Aorta (tissue), 5 donors: ENCODE measurements around the gene VOPP1. TPM values are rescaled to one million over a fixed set of nuclear protein-coding genes. Genes with fewer than 3 reads are reported as not detected.

ENCODE experiments used
- ATAC-seq: fragments of 200-7000 bp; cut with Tn5 transposase; one replicate; pipeline ENCODE4 v1.9.1; 2022; ENCODE audit warnings: moderate library complexity; ENCODE audit not compliant: low FRiP score
- DNase-seq, 2 donors: peaks; one replicate each; pipeline ENCODE4 v3.0.0-alpha.2; 2020
- H3K27ac ChIP-seq, 2 donors: one replicate each; pipeline ENCODE4 v1.5.1; 2013; ENCODE audit warnings: low read length in 2 of 2, mild to moderate bottlenecking in 2 of 2, moderate library complexity in 2 of 2, control low read depth in 1 of 2, inconsistent platforms in 1 of 2, low read depth in 1 of 2
- H3K27me3 ChIP-seq, 2 donors: one replicate each; pipeline ENCODE4 v1.6.1; 2013; ENCODE audit warnings: control low read depth in 1 of 2, low read length in 1 of 2, mild to moderate bottlenecking in 1 of 2, moderate library complexity in 1 of 2; ENCODE audit not compliant: insufficient read depth in 2 of 2, control insufficient read depth in 1 of 2
- H3K36me3 ChIP-seq, 2 donors: one replicate each; pipeline ENCODE4 v1.6.1; 2013; ENCODE audit warnings: control low read depth in 1 of 2, low read length in 1 of 2, mild to moderate bottlenecking in 1 of 2; ENCODE audit not compliant: insufficient read depth in 2 of 2, control insufficient read depth in 1 of 2
- H3K4me1 ChIP-seq, 2 donors: one replicate each; pipeline ENCODE4 v1.6.1; 2013; ENCODE audit warnings: low read length in 2 of 2, control low read depth in 1 of 2, mild to moderate bottlenecking in 1 of 2, moderate library complexity in 1 of 2; ENCODE audit not compliant: insufficient read depth in 2 of 2, control insufficient read depth in 1 of 2
- H3K4me3 ChIP-seq, 2 donors: one replicate each; pipeline ENCODE4 v1.5.1; 2013; ENCODE audit warnings: low read length in 2 of 2, control low read depth in 1 of 2, mild to moderate bottlenecking in 1 of 2
- H3K9me3 ChIP-seq: one replicate; pipeline ENCODE4 v1.6.1; 2013; ENCODE audit warnings: mild to moderate bottlenecking, low read length; ENCODE audit not compliant: control insufficient read depth
- WGBS, 2 donors: extraction: QIAGEN DNeasy Blood & Tissue Kit; methylation state at CpG; one replicate each; pipeline ENCODE4 v1.1.7; 2013; 5-methylcytosine and 5-hydroxymethylcytosine counted together
- intact Hi-C, 2 donors: fragments of 100-400 bp; cut with DNase I; formaldehyde crosslinking; loops; one replicate each; pipeline versions ENCODE4 v1.14.2 to v1.15.0; 2022
- polyA plus RNA-seq, 2 donors: library from polyadenylated mRNA; stranded (reverse); fragments of 200-250 nt; gene quantifications; one replicate each; pipeline ENCODE4 v1.2.3, GENCODE V29; 2013
- total RNA-seq, 2 donors: library from RNA; stranded (reverse); fragmentation: NEBNext Ultra II Directional; extraction: Animal tissue kit (Norgen Biotek cat#: 25700); gene quantifications; one replicate each; pipeline ENCODE4 v1.2.1, GENCODE V29; 2021
- donor health status: healthy with polysubstance abuse.
- donor health status: Bipolar disorder and iron deficiency.
- donor health status: DM: no; HTN: no; CAD: no.
- donor health status: DM: no; HTN: no; CAD: no.
- donor health status: DM: yes; HTN: yes; CAD: no.

VOPP1 gene
- total and polyA plus RNA-seq, 4 donors: 36.3 to 82.9 (median 68.5) TPM

DNA sequence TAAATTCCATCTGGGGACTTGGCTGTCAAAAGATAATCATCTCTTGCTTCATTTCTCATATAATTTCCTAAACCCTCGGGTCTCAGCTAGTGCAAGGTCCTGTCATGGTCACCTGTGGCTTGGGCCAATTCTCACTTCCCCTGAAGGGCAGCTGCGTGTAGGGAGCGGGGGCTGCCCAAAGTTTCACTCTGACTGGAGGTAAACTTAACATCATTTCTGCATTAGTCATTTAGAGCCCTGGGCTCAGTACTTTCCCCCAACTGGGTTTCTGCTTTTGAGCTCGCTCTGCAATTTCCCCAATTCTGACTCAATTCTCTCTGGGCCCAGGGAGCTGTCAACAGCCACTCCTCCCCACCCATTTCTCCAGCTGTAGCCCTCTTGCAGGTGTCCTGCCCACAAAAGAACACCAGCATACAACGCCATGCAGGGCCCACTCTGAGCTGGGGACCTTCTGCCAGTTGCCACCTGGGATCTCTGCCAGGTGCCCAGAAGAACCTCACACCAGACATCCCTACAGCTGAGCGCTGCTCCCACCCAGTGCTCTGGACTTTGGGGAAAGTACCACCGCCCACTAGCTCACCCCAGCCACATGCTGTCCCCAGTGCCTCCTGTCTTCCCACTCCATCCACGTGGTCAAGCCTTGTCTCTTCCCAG, 37.9 kb downstream of the VOPP1 start:
- Histone ChIP-seq H3K4me1 (no peaks in the 10 kb centered on the region), H3K27ac (no peak overlapping the region)
- 77 to 79% methylated on average over 8 of the region's 8 CpGs for WGBS, 2 donors

DNA sequence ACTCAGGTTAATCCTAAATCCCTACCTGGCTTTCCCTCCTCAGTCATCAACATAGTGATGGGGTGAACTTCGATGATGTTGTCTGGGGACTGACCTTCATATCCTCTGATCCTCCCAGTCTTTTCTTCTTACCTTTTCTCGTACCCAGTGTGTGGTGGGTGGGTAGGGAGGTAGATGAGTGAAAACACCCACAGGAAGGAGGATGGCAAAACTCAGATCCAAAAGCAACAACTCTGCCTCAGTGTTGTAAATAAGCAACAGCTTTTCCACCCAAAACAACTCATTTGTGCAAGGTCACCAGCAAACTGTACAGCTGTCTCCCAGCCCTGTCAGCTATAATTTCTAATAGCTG, 38.6 kb downstream of the VOPP1 start:
- intact Hi-C loops: no loop called here
- H3K4me3 ChIP-seq: no peak overlapping the region
- no peaks in the 10 kb centered on the region for H3K27me3 ChIP-seq
- no peaks in the 10 kb centered on the region for H3K4me1 ChIP-seq
- no peak for DNase-seq
- 92 to 94% methylated on average over 2 of the region's 2 CpGs for WGBS, 2 donors
- no peaks in the 10 kb centered on the region for H3K36me3 ChIP-seq
- ATAC-seq: no peak
- no peaks in the 10 kb centered on the region for H3K9me3 ChIP-seq
- peak overlapping the region in 1 of 2 donors; percentile 8 for H3K27ac ChIP-seq

More for the DNA sequence above, 37.9 kb downstream of the VOPP1 start:
- DNase-seq (peak in 1 of 2 donors; percentile 81), ATAC-seq (peak; percentile 50)
- intact Hi-C loops: no loop called here
- Histone ChIP-seq H3K4me3 (no peak overlapping the region), H3K9me3 (no peaks in the 10 kb centered on the region), H3K36me3 (no peaks in the 10 kb centered on the region), H3K27me3 (no peaks in the 10 kb centered on the region)

DNA sequence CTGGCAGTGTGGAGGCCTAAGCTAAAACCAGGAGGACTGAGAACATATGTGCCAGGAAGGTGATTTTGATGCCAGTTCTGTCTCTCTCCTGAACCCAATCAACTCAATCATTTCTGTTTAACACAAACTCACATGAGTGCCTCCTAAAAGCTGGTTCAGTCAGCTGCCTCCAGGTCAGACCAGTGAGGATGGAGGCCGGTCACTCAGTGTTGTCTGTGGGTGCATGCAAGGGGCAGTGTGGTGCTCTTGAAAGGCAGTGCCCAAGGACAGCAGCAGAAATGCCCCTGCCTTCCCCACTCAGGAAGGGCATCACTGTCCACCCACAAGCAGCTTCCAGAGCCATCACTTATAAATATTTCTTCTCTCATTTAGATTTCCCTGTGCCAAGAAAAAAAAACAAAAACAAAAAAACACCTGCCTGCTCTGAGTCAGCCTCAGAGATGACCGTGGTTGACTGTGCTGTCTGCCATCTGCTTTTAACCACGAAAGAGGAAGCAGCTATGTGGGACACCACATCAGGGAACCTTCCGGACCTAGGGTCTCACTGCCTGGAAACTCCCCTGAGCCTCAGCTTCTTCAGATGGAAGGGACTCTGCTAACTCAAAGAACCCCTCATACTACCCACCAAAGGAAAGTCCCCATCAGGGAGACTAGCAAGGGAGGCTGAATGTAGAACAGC, 39.1 kb downstream of the VOPP1 start:
- no peaks in the 10 kb centered on the region for H3K9me3 ChIP-seq
- no peaks in the 10 kb centered on the region for H3K4me1 ChIP-seq
- H3K36me3 ChIP-seq: no peaks in the 10 kb centered on the region
- no peak overlapping the region for H3K4me3 ChIP-seq
- H3K27me3 ChIP-seq: no peaks in the 10 kb centered on the region
- 81% methylated on average over 4 of the region's 4 CpGs for WGBS, 2 donors
- intact Hi-C loops: no loop called here
- ATAC-seq (no peak), DNase-seq (peak in 1 of 2 donors; percentile 60)
- H3K27ac ChIP-seq: no peak overlapping the region

DNA sequence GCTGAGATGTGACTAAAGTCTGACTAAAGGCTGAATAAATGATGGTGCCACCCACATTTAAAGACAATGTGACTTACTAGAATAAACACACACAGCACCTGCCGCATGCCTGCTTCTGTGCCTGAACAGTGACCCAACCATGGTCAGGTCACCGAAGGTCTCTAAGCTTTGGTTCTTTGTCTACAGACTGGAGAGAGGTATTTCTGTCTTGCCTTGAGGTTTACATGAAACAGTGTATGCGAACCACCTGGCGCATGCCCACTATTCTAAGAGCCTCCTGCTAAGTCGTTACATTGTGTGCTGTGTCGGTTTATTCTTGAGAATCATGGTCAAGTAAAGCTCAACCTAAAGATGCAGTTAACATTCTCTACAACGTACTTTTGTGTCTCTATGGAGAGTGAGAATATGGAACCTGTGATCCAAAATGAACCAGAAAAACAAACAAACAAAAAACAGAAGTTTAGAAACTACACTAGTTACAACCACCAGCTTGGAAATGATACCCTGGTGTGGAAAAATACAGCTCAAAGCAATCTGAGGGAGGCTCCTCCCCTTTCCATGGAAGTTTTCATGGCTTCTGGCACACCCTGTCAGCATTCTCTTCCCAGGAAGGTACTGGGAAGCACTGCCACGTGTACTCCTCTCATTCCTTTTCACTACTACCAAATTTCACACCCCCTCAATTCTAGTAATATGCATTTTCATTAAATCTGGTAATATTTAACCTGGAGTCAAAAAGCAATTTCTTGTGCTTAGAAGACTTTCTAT, 40.0 kb downstream of the VOPP1 start:
- DNase-seq: no peak
- Histone ChIP-seq H3K27ac (no peak overlapping the region), H3K4me1 (no peaks in the 10 kb centered on the region), H3K9me3 (no peaks in the 10 kb centered on the region), H3K36me3 (no peaks in the 10 kb centered on the region), H3K27me3 (no peaks in the 10 kb centered on the region), H3K4me3 (no peak overlapping the region)
- 86 to 88% methylated on average over 8 of the region's 8 CpGs for WGBS, 2 donors
- no peak for ATAC-seq
- intact Hi-C loops: no loop called here

DNA sequence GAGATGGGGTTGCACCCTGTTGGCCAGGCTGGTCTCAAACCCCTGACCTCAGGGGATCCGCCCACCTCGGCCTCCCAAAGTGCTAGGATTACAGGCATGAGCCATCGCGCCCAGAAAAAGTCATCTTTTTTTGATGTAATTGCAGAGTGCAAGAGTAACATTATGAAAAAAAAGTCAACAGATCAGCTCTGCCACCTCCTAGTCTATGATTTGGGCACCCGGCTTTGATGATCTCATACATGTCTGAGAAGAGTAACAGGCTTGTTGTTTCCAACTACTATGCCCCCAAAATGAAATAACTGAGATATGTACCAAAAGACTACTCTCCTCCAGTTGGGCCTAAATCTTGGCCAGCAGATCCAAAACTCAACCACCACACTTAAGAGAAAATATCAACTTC, 40.8 kb downstream of the VOPP1 start:
- no peak for DNase-seq
- WGBS, 2 donors: 93 to 96% methylated on average over 5 of the region's 5 CpGs
- no peaks in the 10 kb centered on the region for H3K27me3 ChIP-seq
- intact Hi-C loops: no loop called here
- no peaks in the 10 kb centered on the region for H3K36me3 ChIP-seq
- no peak overlapping the region for H3K27ac ChIP-seq
- no peaks in the 10 kb centered on the region for H3K4me1 ChIP-seq
- H3K4me3 ChIP-seq: no peak overlapping the region
- H3K9me3 ChIP-seq: no peaks in the 10 kb centered on the region
- no peak for ATAC-seq

DNA sequence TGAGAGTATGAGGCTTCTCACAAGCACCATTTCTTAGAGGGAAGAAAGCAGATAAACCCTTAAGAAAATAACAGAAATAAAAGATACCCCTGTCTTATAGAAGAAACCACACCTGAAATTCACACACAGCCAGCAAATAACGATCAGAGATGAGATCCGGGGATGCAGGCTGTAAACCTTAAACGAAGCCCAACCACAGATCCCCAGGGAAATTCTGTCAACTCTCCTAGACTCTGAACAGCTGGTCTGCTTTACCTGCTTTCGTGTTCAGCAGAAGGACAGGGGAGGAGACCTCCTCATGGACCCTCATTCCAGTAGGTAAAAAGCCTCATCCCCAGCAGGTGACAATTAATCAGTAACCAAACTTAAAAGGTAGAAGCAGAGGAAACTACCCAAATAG, 45.0 kb downstream of the VOPP1 start:
- 74 to 76% methylated on average over 4 of the region's 4 CpGs for WGBS, 2 donors
- ATAC-seq (no peak), DNase-seq (no peak)
- intact Hi-C loops: loop anchor here in 1 of 2 donors (10.0 kb wide), 1 partner anchor 67 kb away; no protein-coding TSS in a partner anchor
- H3K4me3 ChIP-seq: no peak overlapping the region
- H3K36me3 ChIP-seq: no peaks in the 10 kb centered on the region
- H3K9me3 ChIP-seq: no peaks in the 10 kb centered on the region
- no peak overlapping the region for H3K27ac ChIP-seq
- no peaks in the 10 kb centered on the region for H3K4me1 ChIP-seq
- H3K27me3 ChIP-seq: no peaks in the 10 kb centered on the region

DNA sequence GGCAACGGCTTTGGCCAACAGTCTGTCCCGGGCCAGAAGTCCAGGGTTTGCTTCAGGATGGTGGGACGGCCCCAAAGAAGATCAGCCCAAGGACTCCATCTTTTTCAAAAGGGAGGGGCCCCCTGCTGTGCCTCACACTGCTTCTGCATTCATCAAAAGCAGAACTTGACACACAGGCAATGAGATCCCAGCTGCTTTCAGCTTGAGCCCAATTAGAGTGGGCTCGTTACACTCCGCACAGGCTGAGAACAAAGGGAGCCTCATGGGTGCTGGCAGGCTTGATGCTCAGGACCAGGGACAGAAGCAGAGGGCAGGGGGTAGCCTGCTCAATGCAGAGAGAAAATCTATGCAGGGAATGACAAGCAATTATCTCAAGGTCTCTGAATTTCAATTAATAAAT, 45.5 kb downstream of the VOPP1 start:
- no peak overlapping the region for H3K27ac ChIP-seq
- no peaks in the 10 kb centered on the region for H3K27me3 ChIP-seq
- ATAC-seq: no peak
- H3K4me1 ChIP-seq: no peaks in the 10 kb centered on the region
- intact Hi-C loops: loop anchor here in 1 of 2 donors (10.0 kb wide), 1 partner anchor 68 kb away; no protein-coding TSS in a partner anchor
- no peak for DNase-seq
- no peaks in the 10 kb centered on the region for H3K36me3 ChIP-seq
- WGBS, 2 donors: 86 to 89% methylated on average over 5 of the region's 5 CpGs
- H3K9me3 ChIP-seq: no peaks in the 10 kb centered on the region
- no peak overlapping the region for H3K4me3 ChIP-seq

DNA sequence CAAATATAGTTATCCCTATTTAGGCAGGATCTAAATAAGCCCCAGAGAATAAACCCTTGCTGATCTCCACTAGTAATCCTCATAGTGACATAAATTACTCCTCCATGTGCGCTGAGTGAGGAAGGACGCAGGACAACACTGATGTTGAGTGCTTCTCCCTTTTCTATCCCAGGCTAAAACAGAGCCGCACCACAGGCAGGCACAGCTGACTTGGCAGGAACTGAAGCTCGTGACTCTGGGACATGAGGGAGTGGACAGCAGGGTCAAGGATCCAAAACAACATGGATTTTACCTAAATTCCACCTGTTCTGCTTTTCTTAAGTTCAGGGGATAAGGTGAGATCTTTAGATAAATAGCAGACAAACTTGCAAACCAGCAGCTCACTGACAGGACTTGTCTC, 46.0 kb downstream of the VOPP1 start:
- H3K27me3 ChIP-seq: no peaks in the 10 kb centered on the region
- no peak overlapping the region for H3K27ac ChIP-seq
- peaks cover 0 to 3% of the 10 kb centered on the region in 2 donors for H3K4me1 ChIP-seq
- no peaks in the 10 kb centered on the region for H3K9me3 ChIP-seq
- DNase-seq (peak in 1 of 2 donors; percentile 65), ATAC-seq (no peak)
- 89 to 94% methylated on average over 4 of the region's 4 CpGs for WGBS, 2 donors
- H3K4me3 ChIP-seq: no peak overlapping the region
- no peaks in the 10 kb centered on the region for H3K36me3 ChIP-seq
- intact Hi-C loops: loop anchor here in 1 of 2 donors (10.0 kb wide), 1 partner anchor 68 kb away; no protein-coding TSS in a partner anchor
